ENCODE results near the gene RAB28. TPM values are rescaled to one million over a fixed set of nuclear protein-coding genes. Genes with fewer than 3 reads are reported as not detected.

The RAB28 gene
- total RNA-seq, 1 experiment from 2014 or later, result 12.1 TPM

- Histone ChIP-seq H3K27ac (ENCODE audit: low read depth, low read length) (no peak overlapping the region), H2AFZ (ENCODE audit: low read depth, low read length, poor library complexity, severe bottlenecking) (no peak overlapping the region), H3K36me3 (ENCODE audit: control insufficient read depth in 1 of 2, insufficient read depth in 2 of 2, low read length in 2 of 2) (no peaks in the 10 kb centered on the region), H3K4me1 (ENCODE audit: control insufficient read depth in 1 of 2, insufficient read depth in 2 of 2, low read length in 2 of 2) (peaks cover 0 to 21% of the 10 kb centered on the region in 2 experiments; a peak in 2 of 4 replicates), H3K4me2 (ENCODE audit: low read length) (no peak overlapping the region), H3K9ac (ENCODE audit: low read length) (no peak overlapping the region), H3K4me3 (replicated peaks in 1 of 2; ENCODE audit: low read depth in 1 of 2, low read length in 2 of 2) (no peak overlapping the region), H3K27me3 (ENCODE audit: insufficient read depth, low read length) (no peaks in the 10 kb centered on the region), H3K9me2 (ENCODE audit: insufficient read depth) (no peaks in the 10 kb centered on the region), H4K20me1 (ENCODE audit: insufficient read depth) (no peaks in the 10 kb centered on the region), H3K9me3 (ENCODE audit: control insufficient read depth in 1 of 2, insufficient read depth in 1 of 2, low read depth in 1 of 2, low read length in 2 of 2) (no peaks in the 10 kb centered on the region), H3K79me2 (ENCODE audit: insufficient read depth, low read length) (no peaks in the 10 kb centered on the region)
- no TSS peak for BruUV-seq (replicated peaks)
- POLR2A ChIA-PET, result no interaction called here
- CTCF ChIA-PET, result no interaction called here
- TF ChIP-seq ELF1 (IDR thresholded peaks at IDR 0.05; ENCODE audit: borderline replicate concordance, low read depth), result no peak
- no peak for TF ChIP-seq ZBTB33 (IDR thresholded peaks at IDR 0.05; ENCODE audit: extremely low read depth, insufficient replicate concordance, low read length)
- TF ChIP-seq ZFX (IDR thresholded peaks at IDR 0.05), result no peak
- TF ChIP-seq REST (IDR thresholded peaks at IDR 0.05; ENCODE audit: low read depth), result no peak
- no peak for TF ChIP-seq CBX3 (IDR thresholded peaks at IDR 0.05; ENCODE audit: low read depth)
- no peak for TF ChIP-seq RAD21 (IDR thresholded peaks at IDR 0.05; ENCODE audit: low read depth)
- TF ChIP-seq CTCF (IDR thresholded peaks at IDR 0.05 in 2 of 3, conservative IDR thresholded peaks at IDR 0.05 in 1 of 3; ENCODE audit: borderline replicate concordance in 1 of 3, insufficient read depth in 1 of 3, low read depth in 2 of 3, low read length in 2 of 3), result no peak
- TF ChIP-seq FOSL1 (IDR thresholded peaks at IDR 0.05; ENCODE audit: low read depth), result no peak
- no peak for DNase-seq (ENCODE audit: low read depth, low spot score)
- ATAC-seq, result no peak
- intact Hi-C loops (cut with micrococcal nuclease), result no loop called here
- RAD21 ChIA-PET (ENCODE audit: low non-redundant PET in 1 of 2, low total read pairs in 2 of 2, uncharacterized antibody in 2 of 2, unreplicated experiment in 2 of 2), result no interaction called here
Measured at GRCh38 chr4:13331827-13332226, 152.3 kb downstream of the RAB28 start.

Data from HCT116 (cell line).